Gastroesophageal sphincter (tissue), 4 donors: Measurements from ENCODE around the gene AP3M1. TPM values are rescaled to one million over a fixed set of nuclear protein-coding genes. Genes with fewer than 3 reads are reported as not detected.

Experiments used
- ATAC-seq: fragments of 150-250 bp; one replicate; pipeline ENCODE4 v1.9.1; 2016; ENCODE audit warnings: mild to moderate bottlenecking, moderate library complexity
- H3K27ac ChIP-seq, 4 donors: fragments of 200-600 bp; sonication (generic) in 3 of 4; 1 replicate in 3 of 4; 2 replicates in 1 of 4; pipeline ENCODE4 v1.5.1; 2016 to 2019
- H3K27me3 ChIP-seq: fragments of 200-600 bp; sonication (generic); one replicate; pipeline ENCODE4 v1.5.1; 2019
- H3K36me3 ChIP-seq, 2 donors: fragments of 200-600 bp; sonication (generic); one replicate each; pipeline ENCODE4 v1.5.1; 2019; ENCODE audit warnings: control low read depth in 1 of 2
- H3K4me1 ChIP-seq, 3 donors: fragments of 200-600 bp; sonication (generic); 1 replicate in 2 of 3; 2 replicates in 1 of 3; pipeline ENCODE4 v1.5.1; 2016 to 2019; ENCODE audit warnings: control low read depth in 2 of 3
- H3K4me3 ChIP-seq, 2 donors: fragments of 200-600 bp; sonication (generic); one replicate each; pipeline ENCODE4 v1.5.1; 2019; ENCODE audit warnings: mild to moderate bottlenecking in 1 of 2, moderate library complexity in 1 of 2
- H3K9me3 ChIP-seq, 3 donors: fragments of 200-600 bp; sonication (generic); one replicate each; pipeline ENCODE4 v1.5.1; 2017 to 2019; ENCODE audit warnings: control low read depth in 2 of 3
- CTCF ChIP-seq, 4 experiments: fragments of 200-600 bp in 2 of 4; fragments of 450-650 bp in 2 of 4; sonication (generic) in 1 of 4; IDR thresholded peaks; one replicate each; pipeline ENCODE4 v1.5.1; 2017 to 2019; ENCODE audit warnings: antibody characterized with exemption in 4 of 4, mild to moderate bottlenecking in 2 of 4, moderate library complexity in 2 of 4
- EP300 ChIP-seq: sonication (generic); formaldehyde crosslinking; IDR thresholded peaks from one replicate; pipeline ENCODE4 v1.6.1; 2017; ENCODE audit warnings: antibody characterized with exemption, mild to moderate bottlenecking
- POLR2A ChIP-seq, 2 donors: fragments of 450-650 bp; IDR thresholded peaks; one replicate each; pipeline ENCODE4 v1.6.1; 2017; ENCODE audit warnings: antibody characterized with exemption in 2 of 2, mild to moderate bottlenecking in 2 of 2, moderate library complexity in 1 of 2
- POLR2AphosphoS5 ChIP-seq: sonication (generic); formaldehyde crosslinking; IDR thresholded peaks from one replicate; pipeline ENCODE4 v1.6.1; 2017; ENCODE audit warnings: antibody characterized with exemption
- WGBS, 2 donors: methylation state at CpG; one replicate each; pipeline ENCODE4 v1.1.5; 2018; ENCODE audit warnings: low coverage in 1 of 2; 5-methylcytosine and 5-hydroxymethylcytosine counted together
- total RNA-seq, 4 donors: library from RNA; depleted of rRNA; stranded (reverse); fragments of >200 nt; gene quantifications; one replicate each; pipeline ENCODE4 v1.1.0, GENCODE V29; 2016

Gene AP3M1
- total RNA-seq, 4 donors from 2014 or later = 29.4 to 41.7 (median 31.7) TPM

GRCh38 chr10:74081941-74082718 is 68.5 kb downstream of the AP3M1 start:
- TF ChIP-seq CTCF (IDR thresholded peaks at IDR 0.05) = no peak
- no peak for TF ChIP-seq EP300
- no peak for TF ChIP-seq POLR2A (IDR thresholded peaks at IDR 0.05)
- TF ChIP-seq POLR2AphosphoS5 = no peak
- Histone ChIP-seq H3K36me3 (peaks cover 0 to 43% of the 10 kb centered on the region in 2 donors), H3K4me3 (no peak overlapping the region), H3K4me1 (peaks cover 7 to 74% (median 19%) of the 10 kb centered on the region in 3 donors), H3K27me3 (no peaks in the 10 kb centered on the region), H3K27ac (peak overlapping the region in 2 of 4 donors; percentile 36 to 46), H3K9me3 (no peaks in the 10 kb centered on the region)
- 56 to 67% methylated on average over 4 to 5 of the region's 5 CpGs for WGBS, 2 donors
- ATAC-seq = peak; percentile 36

GRCh38 chr10:74081192-74081803 is 69.3 kb downstream of the AP3M1 start:
- ATAC-seq = peak; percentile 55
- 36 to 44% methylated on average over 4 of the region's 4 CpGs for WGBS, 2 donors
- no peaks in the 10 kb centered on the region for H3K9me3 ChIP-seq
- H3K4me1 ChIP-seq = peaks cover 7 to 79% (median 19%) of the 10 kb centered on the region in 3 donors
- no peak overlapping the region for H3K4me3 ChIP-seq
- H3K27ac ChIP-seq = peak overlapping the region in 2 of 4 donors; percentile 36 to 46
- no peaks in the 10 kb centered on the region for H3K27me3 ChIP-seq
- TF ChIP-seq EP300 = no peak
- peak; percentile 13 for TF ChIP-seq POLR2AphosphoS5
- peak; percentile 63 to 83 (median 74) for TF ChIP-seq CTCF (IDR thresholded peaks at IDR 0.05)
- no peak for TF ChIP-seq POLR2A (IDR thresholded peaks at IDR 0.05)
- H3K36me3 ChIP-seq = peaks cover 0 to 44% of the 10 kb centered on the region in 2 donors

GRCh38 chr10:74079936-74080590 is 70.6 kb downstream of the AP3M1 start:
- ATAC-seq = no peak
- TF ChIP-seq POLR2A (IDR thresholded peaks at IDR 0.05) = no peak
- TF ChIP-seq POLR2AphosphoS5 = no peak
- no peak for TF ChIP-seq CTCF (IDR thresholded peaks at IDR 0.05)
- no peak for TF ChIP-seq EP300
- Histone ChIP-seq H3K27me3 (no peaks in the 10 kb centered on the region), H3K4me3 (no peak overlapping the region), H3K4me1 (peaks cover 7 to 84% (median 19%) of the 10 kb centered on the region in 3 donors), H3K36me3 (peaks cover 0 to 45% of the 10 kb centered on the region in 2 donors), H3K27ac (peak overlapping the region in 1 of 4 donors; percentile 46), H3K9me3 (no peaks in the 10 kb centered on the region)
- WGBS, 2 donors = 27 to 43% methylated on average over 2 of the region's 2 CpGs

GRCh38 chr10:74079028-74079935 is 71.3 kb downstream of the AP3M1 start:
- Histone ChIP-seq H3K9me3 (no peaks in the 10 kb centered on the region), H3K4me1 (peaks cover 7 to 89% (median 19%) of the 10 kb centered on the region in 3 donors), H3K36me3 (peaks cover 0 to 44% of the 10 kb centered on the region in 2 donors), H3K27me3 (no peaks in the 10 kb centered on the region), H3K27ac (peak overlapping the region in 3 of 4 donors; percentile 3 to 46 (median 29)), H3K4me3 (no peak overlapping the region)
- no peak for ATAC-seq
- WGBS, 2 donors = 32 to 47% methylated on average over 4 of the region's 4 CpGs
- no peak for TF ChIP-seq POLR2AphosphoS5
- TF ChIP-seq CTCF (IDR thresholded peaks at IDR 0.05) = no peak
- TF ChIP-seq POLR2A (IDR thresholded peaks at IDR 0.05) = no peak
- no peak for TF ChIP-seq EP300
